ENCODE measurements around the gene CCNYL1.
"Not testable (repeated sequence)": the region's sequence is repeated elsewhere in the genome, so short reads cannot be mapped to it uniquely, and the experiment has no call there.

The CCNYL1 gene

DNA sequence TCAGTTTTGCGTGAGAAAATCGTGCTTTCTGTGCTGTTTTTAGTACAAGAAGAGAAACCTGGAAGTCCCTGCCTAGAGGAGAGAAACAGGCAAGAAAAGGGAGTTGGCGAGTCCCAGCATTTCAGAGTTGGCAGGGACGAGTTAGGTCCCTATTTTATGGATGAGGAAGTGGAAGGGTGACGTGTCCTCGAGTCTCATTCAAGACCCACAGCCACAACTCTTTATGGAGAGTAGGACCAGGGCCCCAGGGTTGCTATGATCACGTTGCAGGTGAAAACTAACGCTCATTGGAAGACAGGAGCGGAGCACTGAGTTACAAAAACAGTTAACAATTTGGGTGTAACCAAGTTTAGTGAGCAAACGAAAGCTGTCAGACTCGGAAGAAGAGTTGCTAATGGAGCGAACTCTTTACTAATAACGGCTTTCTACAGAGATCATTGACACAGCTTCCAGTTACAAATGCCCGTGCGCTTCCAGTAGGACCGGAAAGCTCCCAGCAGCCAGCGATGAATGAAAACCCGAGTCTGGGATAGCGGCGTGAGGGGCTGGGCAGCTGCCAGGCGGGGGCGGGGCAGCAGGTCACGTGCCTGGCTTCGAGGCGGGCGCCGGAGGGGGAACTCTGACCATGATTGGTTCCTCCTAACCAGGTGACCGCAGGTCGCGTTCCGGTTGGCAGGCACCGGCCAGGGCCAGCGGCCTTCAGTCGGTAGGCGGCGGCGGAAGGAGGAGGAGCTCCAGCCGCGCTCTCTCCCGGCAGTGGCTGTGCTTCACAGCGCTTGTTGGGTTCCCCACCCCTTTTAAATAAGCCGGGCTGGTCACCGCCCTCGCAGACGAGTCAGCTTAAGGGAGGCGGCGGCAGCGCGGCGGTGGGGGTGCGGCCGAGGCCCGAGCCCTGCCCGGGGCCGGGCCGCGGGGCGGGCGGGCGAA lies at the start of gene CCNYL1:
CCNYL1 (plus strand) TSS at position 827 of the 927 bp plus-strand sequence. CDS start 257 bp downstream, outside the sequence.
- peak; percentile 99 for DNase-seq

DNA sequence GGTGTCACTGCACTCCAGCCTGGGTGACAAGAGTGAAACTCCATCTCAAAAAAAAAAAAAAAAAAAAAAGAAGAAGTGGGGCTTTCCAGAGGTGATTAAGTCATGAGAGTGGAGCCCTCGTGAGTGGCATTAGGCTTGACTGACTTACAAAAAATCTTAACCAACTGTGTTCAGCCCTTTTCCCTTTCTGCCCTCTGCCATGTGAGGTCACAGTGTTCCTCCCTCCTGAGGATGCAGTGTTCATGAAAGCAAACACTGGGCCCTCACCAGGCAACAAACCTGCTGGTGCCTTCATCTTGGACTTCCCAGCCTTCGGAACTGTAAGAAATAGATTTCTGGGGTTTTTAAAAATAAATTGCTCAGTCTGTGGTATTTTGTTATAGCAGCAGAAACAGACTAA lies 49.2 kb upstream of the CCNYL1 start:
- DNase-seq: peak; percentile 29

- DNase-seq: no peak
These were observed 47.4 kb upstream of the CCNYL1 start for GRCh38 chr2:207663870-207664545.

DNA sequence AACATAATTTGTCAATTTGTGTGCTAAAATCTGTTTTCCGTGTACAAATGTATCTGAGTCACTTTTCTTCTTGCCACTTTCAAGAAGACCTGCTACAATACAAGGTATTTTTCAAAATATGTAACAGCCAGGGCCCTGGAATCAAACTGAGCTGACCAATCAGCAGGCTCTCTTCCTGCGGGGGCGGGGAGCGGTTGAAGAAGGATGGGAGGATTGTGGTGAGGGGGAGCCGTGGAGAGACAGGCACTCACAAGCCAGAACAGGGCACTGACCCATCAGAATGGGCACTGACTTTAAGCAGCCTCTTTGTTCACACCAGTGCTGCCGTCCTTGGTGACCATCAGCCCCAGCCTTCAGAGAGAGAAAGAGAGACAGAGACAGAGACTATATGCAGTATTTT lies 40.6 kb upstream of the CCNYL1 start:
- DNase-seq: no peak

GRCh38 chr2:207673431-207673830 lies 38.0 kb upstream of the CCNYL1 start:
- no peak for DNase-seq

DNA sequence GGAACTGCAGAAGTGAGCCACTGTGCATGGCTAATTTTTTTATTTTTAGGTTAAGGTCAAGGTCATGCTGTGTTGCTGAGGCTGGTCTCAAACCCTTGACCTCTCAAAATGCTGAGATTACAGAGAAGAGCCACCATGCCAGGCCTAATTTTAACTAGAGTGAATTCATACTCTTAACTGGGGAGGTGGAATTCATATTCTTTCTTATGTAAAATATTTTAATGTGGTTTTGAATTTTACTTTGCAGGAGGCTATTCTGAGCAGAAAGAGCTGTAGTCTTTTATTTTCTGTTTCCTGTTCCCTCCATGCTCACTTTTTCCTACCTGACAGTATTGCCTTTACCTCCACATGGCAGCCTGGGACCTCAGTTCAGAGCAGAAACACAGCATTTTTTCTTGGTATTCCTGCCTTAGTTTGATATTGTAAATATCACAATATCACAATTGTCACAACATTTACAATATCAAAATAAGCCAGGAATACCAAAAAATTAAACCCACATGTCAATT lies 37.1 kb upstream of the CCNYL1 start:
- no peak for DNase-seq

DNA sequence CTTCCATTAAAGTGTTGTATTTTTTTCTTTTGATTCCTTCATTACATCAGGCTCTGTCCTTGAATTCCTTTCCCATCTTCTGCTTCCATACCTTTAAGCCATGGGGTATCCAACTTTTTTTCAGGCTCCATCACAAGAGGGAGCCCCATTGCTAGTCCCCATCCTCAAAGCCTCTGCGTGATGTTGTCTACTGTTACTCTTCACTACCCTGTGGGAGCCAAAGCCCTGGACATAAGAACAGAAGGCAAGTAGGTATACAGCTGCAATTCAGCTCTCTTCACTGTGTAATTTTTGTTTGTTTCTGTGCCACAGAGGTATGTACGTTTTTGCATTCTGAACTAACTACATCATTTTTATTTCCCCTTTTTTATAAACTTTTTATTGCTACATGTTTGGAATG lies 36.6 kb upstream of the CCNYL1 start:
- DNase-seq: no peak

GRCh38 chr2:207676827-207677354 lies 34.5 kb upstream of the CCNYL1 start:
- DNase-seq: peak; percentile 64

GRCh38 chr2:207681431-207681830 lies 30.0 kb upstream of the CCNYL1 start:
- no peak for DNase-seq

GRCh38 chr2:207682557-207682956 lies 28.9 kb upstream of the CCNYL1 start:
- DNase-seq: no peak

DNA sequence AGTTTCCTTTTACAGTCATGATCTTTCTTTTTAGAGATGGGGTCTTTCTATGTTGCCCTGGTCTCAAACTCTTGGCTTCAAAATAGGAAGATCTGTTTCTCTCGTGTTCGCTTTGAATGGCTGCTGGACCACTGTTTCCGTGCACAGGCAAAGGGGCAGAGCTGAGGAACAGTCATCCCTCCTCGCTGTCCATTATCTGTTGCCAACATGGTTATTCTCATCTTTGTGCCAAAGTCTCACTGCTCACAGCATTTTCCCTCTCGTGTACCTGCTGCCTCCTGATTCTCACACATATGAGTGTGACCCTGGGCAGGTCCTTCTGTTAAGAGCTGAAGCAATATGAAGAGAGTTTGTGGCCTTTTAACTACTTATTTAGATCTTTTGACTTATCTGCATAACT lies 28.0 kb upstream of the CCNYL1 start:
- DNase-seq: no peak

DNA sequence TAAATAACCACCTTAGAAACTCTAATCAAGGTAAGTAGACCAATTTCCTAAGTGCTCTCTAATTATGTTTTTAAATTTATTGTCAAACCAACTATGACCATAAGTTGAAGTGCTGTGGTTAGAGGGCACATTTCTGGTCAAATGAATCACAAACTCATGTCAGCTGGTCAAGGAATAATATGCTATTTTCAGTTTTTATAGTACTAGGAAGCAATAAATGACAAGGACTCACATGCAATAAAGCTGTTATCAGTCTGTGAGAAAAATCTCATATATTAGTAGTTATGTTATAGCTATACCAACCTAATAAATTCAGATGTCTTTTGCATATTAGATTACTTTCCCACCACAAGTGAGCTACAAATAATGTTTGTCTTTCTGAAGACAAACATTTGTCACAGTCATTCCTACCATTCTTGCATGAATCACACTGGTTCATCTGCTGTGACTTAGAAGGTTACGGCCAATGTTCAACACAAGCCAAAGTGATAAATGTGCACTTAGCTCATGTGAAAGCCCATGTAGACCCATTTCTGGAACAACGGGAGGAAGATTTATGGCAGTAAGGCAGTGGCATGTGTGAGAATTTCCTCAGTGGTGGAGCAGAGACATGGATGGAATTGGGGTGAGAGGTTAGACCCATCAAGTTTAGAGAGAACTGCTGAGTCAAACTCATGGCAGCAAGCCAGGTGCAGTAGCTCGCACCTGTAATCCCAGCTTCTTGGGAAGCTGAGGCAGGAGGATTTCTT lies 27.4 kb upstream of the CCNYL1 start:
- DNase-seq: no peak

GRCh38 chr2:207686812-207687211 lies 24.6 kb upstream of the CCNYL1 start:
- DNase-seq: no peak

GRCh38 chr2:207688597-207688996 lies 22.8 kb upstream of the CCNYL1 start:
- DNase-seq: no peak

DNA sequence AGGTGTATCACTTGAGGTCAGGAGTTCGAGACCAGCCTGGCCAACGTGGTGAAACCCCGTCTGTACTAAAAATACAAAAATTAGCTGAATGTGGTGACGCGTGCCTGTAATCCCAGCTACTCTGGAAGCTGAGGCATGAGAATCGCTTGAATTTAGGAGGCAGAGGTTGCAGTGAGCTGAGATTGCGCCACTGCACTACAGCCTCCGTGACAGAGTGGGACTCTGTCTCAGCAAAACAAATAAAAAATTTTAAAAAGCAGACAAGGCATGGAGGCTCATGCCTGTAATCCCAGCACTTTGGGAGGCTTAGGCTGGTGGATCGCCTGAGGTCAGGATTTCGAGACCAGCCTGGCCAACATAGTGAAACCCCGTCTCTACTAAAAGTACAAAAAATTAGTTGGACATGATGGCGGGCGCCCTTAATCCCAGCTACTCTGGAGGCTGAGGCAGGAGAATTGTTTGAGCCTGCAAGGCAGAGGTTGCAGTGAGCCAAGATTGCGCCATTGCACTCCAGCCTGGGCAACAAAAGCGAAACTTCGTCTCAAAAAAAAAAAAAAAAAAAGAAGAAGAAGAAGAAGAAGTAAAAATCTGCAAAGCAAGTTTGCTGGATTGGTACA lies 20.5 kb upstream of the CCNYL1 start:
- not testable (repeated sequence) for DNase-seq

- peak; percentile 76 for DNase-seq
These were observed 19.0 kb upstream of the CCNYL1 start for GRCh38 chr2:207692206-207693065.

GRCh38 chr2:207693641-207694249 lies 17.7 kb upstream of the CCNYL1 start:
- DNase-seq: no peak

GRCh38 chr2:207694811-207695281 lies 16.6 kb upstream of the CCNYL1 start:
- DNase-seq: no peak

- DNase-seq: no peak
These were observed 16.1 kb upstream of the CCNYL1 start for GRCh38 chr2:207695293-207695692.

DNA sequence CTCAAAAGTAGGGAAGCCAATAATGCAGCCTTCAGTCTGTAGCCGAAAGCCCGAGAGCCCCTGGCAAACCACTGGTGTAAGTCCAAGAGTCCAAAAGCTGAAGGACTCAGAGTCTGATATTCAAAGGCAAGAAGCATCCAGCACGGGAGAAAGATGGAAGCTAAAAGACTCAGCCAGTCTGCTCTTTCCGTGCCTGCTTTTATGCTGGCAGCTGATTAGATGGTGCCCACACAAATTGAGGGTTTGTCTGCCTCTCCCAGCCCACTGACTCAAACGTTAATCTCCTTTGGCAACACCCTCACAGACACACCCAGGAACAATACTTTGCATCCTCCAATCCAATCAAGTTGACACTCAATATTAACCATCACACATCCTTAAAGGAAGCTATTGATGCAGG lies 14.5 kb upstream of the CCNYL1 start:
- DNase-seq: not testable (repeated sequence)

GRCh38 chr2:207697411-207697810 lies 14.0 kb upstream of the CCNYL1 start:
- no peak for DNase-seq
